Liver (tissue), 9 donors: ENCODE measurements around the gene GCNT1. TPM values are rescaled to one million over a fixed set of nuclear protein-coding genes. Genes with fewer than 3 reads are reported as not detected.

Source experiments
- DNase-seq: peaks from one replicate; pipeline ENCODE4 v3.0.0-alpha.2; 2017; ENCODE audit warnings: low spot score
- H3K27ac ChIP-seq, 2 donors: one replicate each; pipeline ENCODE4 v1.7.0; 2013; ENCODE audit warnings: inconsistent platforms in 2 of 2, low read length in 2 of 2, control low read depth in 1 of 2, low read depth in 1 of 2, mild to moderate bottlenecking in 1 of 2
- H3K27me3 ChIP-seq, 4 donors: one replicate each; pipeline versions ENCODE4 v1.6.1 to v1.7.0; 2013; ENCODE audit warnings: low read length in 3 of 4, inconsistent platforms in 1 of 4, mild to moderate bottlenecking in 1 of 4, moderate library complexity in 1 of 4; ENCODE audit not compliant: control insufficient read depth in 4 of 4, insufficient read depth in 4 of 4
- H3K36me3 ChIP-seq, 4 donors: one replicate each; pipeline versions ENCODE4 v1.6.1 to v1.7.0; 2013; ENCODE audit warnings: low read length in 3 of 4, mild to moderate bottlenecking in 3 of 4, low read depth in 1 of 4, moderate library complexity in 1 of 4; ENCODE audit not compliant: control insufficient read depth in 4 of 4, insufficient read depth in 3 of 4
- H3K4me1 ChIP-seq, 4 donors: one replicate each; pipeline versions ENCODE4 v1.6.1 to v1.7.0; 2013; ENCODE audit warnings: low read length in 3 of 4, mild to moderate bottlenecking in 3 of 4, moderate library complexity in 1 of 4; ENCODE audit not compliant: control insufficient read depth in 4 of 4, insufficient read depth in 4 of 4
- H3K4me3 ChIP-seq, 3 donors: one replicate each; pipeline versions ENCODE4 v1.6.1 to v1.7.0; 2013; ENCODE audit warnings: low read length in 3 of 3, control low read depth in 1 of 3, low read depth in 1 of 3, mild to moderate bottlenecking in 1 of 3
- H3K9ac ChIP-seq, 2 donors: one replicate each; pipeline ENCODE4 v1.7.0; 2013; ENCODE audit warnings: low read length in 2 of 2, mild to moderate bottlenecking in 2 of 2, moderate library complexity in 2 of 2, control low read depth in 1 of 2, low read depth in 1 of 2
- H3K9me3 ChIP-seq, 4 donors: one replicate each; pipeline versions ENCODE4 v1.6.1 to v1.7.0; 2013; ENCODE audit warnings: low read length in 3 of 4; ENCODE audit not compliant: control insufficient read depth in 4 of 4
- EGR1 ChIP-seq, 2 donors: IDR thresholded peaks; 2 replicates each; pipeline ENCODE4 v1.6.1; 2016 to 2018; ENCODE audit warnings: antibody characterized with exemption in 2 of 2, low read depth in 2 of 2
- FOXA1 ChIP-seq: IDR thresholded peaks from 2 replicates; pipeline ENCODE4 v1.6.1; 2016; ENCODE audit warnings: antibody characterized with exemption
- FOXA2 ChIP-seq: IDR thresholded peaks from 2 replicates; pipeline ENCODE4 v1.6.1; 2016; ENCODE audit warnings: antibody characterized with exemption
- GABPA ChIP-seq, 2 donors: IDR thresholded peaks in 1 of 2; conservative IDR thresholded peaks in 1 of 2; 2 replicates each; pipeline ENCODE4 v1.6.1; 2016; ENCODE audit warnings: antibody characterized with exemption in 2 of 2, mild to moderate bottlenecking in 1 of 2, moderate library complexity in 1 of 2
- HNF4A ChIP-seq, 2 donors: conservative IDR thresholded peaks; 2 replicates each; pipeline ENCODE4 v1.6.1; 2016; ENCODE audit warnings: antibody characterized with exemption in 2 of 2, mild to moderate bottlenecking in 2 of 2
- HNF4G ChIP-seq: IDR thresholded peaks from 2 replicates; pipeline ENCODE4 v1.6.1; 2016; ENCODE audit warnings: antibody characterized with exemption
- JUND ChIP-seq, 2 donors: IDR thresholded peaks; 2 replicates each; pipeline ENCODE4 v1.6.1; 2016; ENCODE audit warnings: antibody characterized with exemption in 2 of 2
- MAX ChIP-seq: IDR thresholded peaks from 2 replicates; pipeline ENCODE4 v1.6.1; 2016; ENCODE audit warnings: antibody characterized with exemption
- NR2F2 ChIP-seq: IDR thresholded peaks from 2 replicates; pipeline ENCODE4 v1.6.1; 2016; ENCODE audit warnings: antibody characterized with exemption
- RAD21 ChIP-seq, 2 donors: IDR thresholded peaks; 2 replicates each; pipeline ENCODE4 v1.6.1; 2016; ENCODE audit warnings: antibody characterized with exemption in 2 of 2, mild to moderate bottlenecking in 2 of 2
- RXRA ChIP-seq, 2 donors: IDR thresholded peaks; 2 replicates each; pipeline ENCODE4 v1.6.1; 2017 to 2018; ENCODE audit warnings: antibody characterized with exemption in 2 of 2, mild to moderate bottlenecking in 1 of 2
- SP1 ChIP-seq: IDR thresholded peaks from 2 replicates; pipeline ENCODE4 v1.6.1; 2018; ENCODE audit warnings: antibody characterized with exemption, mild to moderate bottlenecking
- TAF1 ChIP-seq: conservative IDR thresholded peaks from 2 replicates; pipeline ENCODE4 v1.6.1; 2016; ENCODE audit warnings: antibody characterized with exemption, mild to moderate bottlenecking
- YY1 ChIP-seq: IDR thresholded peaks from 2 replicates; pipeline ENCODE4 v1.6.1; 2016; ENCODE audit warnings: antibody characterized with exemption, mild to moderate bottlenecking
- WGBS: extraction: QIAGEN DNeasy Blood & Tissue Kit; methylation state at CpG from one replicate; pipeline ENCODE4 v1.1.7; 2013; 5-methylcytosine and 5-hydroxymethylcytosine counted together
- polyA plus RNA-seq, 2 donors: library from polyadenylated mRNA; stranded (reverse) in 1 of 2; unstranded in 1 of 2; fragments of 200-250 nt in 1 of 2; fragments of >200 nt in 1 of 2; fragmentation: Nextera tagmentation in 1 of 2; extraction: Ambion mirVana in 1 of 2; gene quantifications; one replicate each; pipeline versions ENCODE4 v1.2.1 to v1.2.3, GENCODE V29; 2013 to 2015
- total RNA-seq, 2 donors: library from RNA; depleted of rRNA; stranded (reverse); fragments of >200 nt; gene quantifications; one replicate each; pipeline ENCODE4 v1.2.3, GENCODE V29; 2014
- TF ChIP-seq, protein P1 (sequence below): IDR thresholded peaks from 2 replicates; pipeline ENCODE4 v1.6.1; 2016; ENCODE audit warnings: antibody characterized with exemption, mild to moderate bottlenecking
- TF ChIP-seq, protein P2 (sequence below): fragments of 150-350 bp; IDR thresholded peaks from 2 replicates; pipeline ENCODE4 v1.5.1; 2017; ENCODE audit warnings: improper control_type of control experiment, low read depth, low read length; ENCODE audit not compliant: missing input control
- TF ChIP-seq, protein P3 (sequence below): IDR thresholded peaks from 2 replicates; pipeline ENCODE4 v1.6.1; 2016; ENCODE audit warnings: antibody characterized with exemption
- TF ChIP-seq, protein P4 (sequence below): IDR thresholded peaks from 2 replicates; pipeline ENCODE4 v1.6.1; 2016; ENCODE audit warnings: antibody characterized with exemption
- donor health status: healthy.
- donor health status: healthy.
- donor health status: healthy.
- donor health status: healthy.
- donor health status: healthy.

Gene GCNT1
- 1 to 10 TPM; 4.3 TPM for total RNA-seq
- under 1 TPM; 0.82 to 0.92 TPM for polyA plus RNA-seq

GRCh38 chr9:76458903-76459693, at the start of gene GCNT1:
Gene GCNT1, plus strand, starts transcription at chr9:76459182. Its CDS starts 43,200 bp downstream, at chr9:76502382.
- WGBS: 4% methylated on average over 65 of the region's 65 CpGs
- DNase-seq: peak; percentile 89
- peak within 1 kb of the TSS in 1 of 2 donors; percentile 37 for H3K27ac ChIP-seq

More at GRCh38 chr9:76458903-76459693, at the start of gene GCNT1:
- Histone ChIP-seq H3K9me3 (no peaks in the 10 kb centered on the region), H3K4me1 (peaks cover 4 to 13% (median 13%) of the 10 kb centered on the region in 4 donors), H3K36me3 (no peaks in the 10 kb centered on the region), H3K4me3 (peak within 1 kb of the TSS; percentile 53 to 74 (median 69)), H3K9ac (peak within 1 kb of the TSS; percentile 3 to 47), H3K27me3 (no peaks in the 10 kb centered on the region)
- TF ChIP-seq NR2F2 (no peak), JUND (IDR thresholded peaks at IDR 0.05) (no peak), HNF4G (no peak), YY1 (no peak), HNF4A (conservative IDR thresholded peaks at IDR 0.05) (no peak), GABPA (IDR thresholded peaks at IDR 0.05 in 1 of 2, conservative IDR thresholded peaks at IDR 0.05 in 1 of 2) (no peak), RAD21 (IDR thresholded peaks at IDR 0.05) (peak; percentile 22 to 32), FOXA1 (no peak), RXRA (IDR thresholded peaks at IDR 0.05) (no peak), SP1 (no peak), FOXA2 (no peak), TAF1 (no peak), EGR1 (IDR thresholded peaks at IDR 0.05; ENCODE audit: low read depth in 2 of 2) (no peak), MAX (peak; percentile 13)
- TF ChIP-seq, protein P1, sequence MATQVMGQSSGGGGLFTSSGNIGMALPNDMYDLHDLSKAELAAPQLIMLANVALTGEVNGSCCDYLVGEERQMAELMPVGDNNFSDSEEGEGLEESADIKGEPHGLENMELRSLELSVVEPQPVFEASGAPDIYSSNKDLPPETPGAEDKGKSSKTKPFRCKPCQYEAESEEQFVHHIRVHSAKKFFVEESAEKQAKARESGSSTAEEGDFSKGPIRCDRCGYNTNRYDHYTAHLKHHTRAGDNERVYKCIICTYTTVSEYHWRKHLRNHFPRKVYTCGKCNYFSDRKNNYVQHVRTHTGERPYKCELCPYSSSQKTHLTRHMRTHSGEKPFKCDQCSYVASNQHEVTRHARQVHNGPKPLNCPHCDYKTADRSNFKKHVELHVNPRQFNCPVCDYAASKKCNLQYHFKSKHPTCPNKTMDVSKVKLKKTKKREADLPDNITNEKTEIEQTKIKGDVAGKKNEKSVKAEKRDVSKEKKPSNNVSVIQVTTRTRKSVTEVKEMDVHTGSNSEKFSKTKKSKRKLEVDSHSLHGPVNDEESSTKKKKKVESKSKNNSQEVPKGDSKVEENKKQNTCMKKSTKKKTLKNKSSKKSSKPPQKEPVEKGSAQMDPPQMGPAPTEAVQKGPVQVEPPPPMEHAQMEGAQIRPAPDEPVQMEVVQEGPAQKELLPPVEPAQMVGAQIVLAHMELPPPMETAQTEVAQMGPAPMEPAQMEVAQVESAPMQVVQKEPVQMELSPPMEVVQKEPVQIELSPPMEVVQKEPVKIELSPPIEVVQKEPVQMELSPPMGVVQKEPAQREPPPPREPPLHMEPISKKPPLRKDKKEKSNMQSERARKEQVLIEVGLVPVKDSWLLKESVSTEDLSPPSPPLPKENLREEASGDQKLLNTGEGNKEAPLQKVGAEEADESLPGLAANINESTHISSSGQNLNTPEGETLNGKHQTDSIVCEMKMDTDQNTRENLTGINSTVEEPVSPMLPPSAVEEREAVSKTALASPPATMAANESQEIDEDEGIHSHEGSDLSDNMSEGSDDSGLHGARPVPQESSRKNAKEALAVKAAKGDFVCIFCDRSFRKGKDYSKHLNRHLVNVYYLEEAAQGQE: no peak
- TF ChIP-seq, protein P2, sequence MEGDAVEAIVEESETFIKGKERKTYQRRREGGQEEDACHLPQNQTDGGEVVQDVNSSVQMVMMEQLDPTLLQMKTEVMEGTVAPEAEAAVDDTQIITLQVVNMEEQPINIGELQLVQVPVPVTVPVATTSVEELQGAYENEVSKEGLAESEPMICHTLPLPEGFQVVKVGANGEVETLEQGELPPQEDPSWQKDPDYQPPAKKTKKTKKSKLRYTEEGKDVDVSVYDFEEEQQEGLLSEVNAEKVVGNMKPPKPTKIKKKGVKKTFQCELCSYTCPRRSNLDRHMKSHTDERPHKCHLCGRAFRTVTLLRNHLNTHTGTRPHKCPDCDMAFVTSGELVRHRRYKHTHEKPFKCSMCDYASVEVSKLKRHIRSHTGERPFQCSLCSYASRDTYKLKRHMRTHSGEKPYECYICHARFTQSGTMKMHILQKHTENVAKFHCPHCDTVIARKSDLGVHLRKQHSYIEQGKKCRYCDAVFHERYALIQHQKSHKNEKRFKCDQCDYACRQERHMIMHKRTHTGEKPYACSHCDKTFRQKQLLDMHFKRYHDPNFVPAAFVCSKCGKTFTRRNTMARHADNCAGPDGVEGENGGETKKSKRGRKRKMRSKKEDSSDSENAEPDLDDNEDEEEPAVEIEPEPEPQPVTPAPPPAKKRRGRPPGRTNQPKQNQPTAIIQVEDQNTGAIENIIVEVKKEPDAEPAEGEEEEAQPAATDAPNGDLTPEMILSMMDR: peak; percentile 16
- TF ChIP-seq, protein P3, sequence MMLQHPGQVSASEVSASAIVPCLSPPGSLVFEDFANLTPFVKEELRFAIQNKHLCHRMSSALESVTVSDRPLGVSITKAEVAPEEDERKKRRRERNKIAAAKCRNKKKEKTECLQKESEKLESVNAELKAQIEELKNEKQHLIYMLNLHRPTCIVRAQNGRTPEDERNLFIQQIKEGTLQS: no peak
- TF ChIP-seq, protein P4, sequence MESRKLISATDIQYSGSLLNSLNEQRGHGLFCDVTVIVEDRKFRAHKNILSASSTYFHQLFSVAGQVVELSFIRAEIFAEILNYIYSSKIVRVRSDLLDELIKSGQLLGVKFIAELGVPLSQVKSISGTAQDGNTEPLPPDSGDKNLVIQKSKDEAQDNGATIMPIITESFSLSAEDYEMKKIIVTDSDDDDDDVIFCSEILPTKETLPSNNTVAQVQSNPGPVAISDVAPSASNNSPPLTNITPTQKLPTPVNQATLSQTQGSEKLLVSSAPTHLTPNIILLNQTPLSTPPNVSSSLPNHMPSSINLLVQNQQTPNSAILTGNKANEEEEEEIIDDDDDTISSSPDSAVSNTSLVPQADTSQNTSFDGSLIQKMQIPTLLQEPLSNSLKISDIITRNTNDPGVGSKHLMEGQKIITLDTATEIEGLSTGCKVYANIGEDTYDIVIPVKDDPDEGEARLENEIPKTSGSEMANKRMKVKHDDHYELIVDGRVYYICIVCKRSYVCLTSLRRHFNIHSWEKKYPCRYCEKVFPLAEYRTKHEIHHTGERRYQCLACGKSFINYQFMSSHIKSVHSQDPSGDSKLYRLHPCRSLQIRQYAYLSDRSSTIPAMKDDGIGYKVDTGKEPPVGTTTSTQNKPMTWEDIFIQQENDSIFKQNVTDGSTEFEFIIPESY: no peak
